HCT116 (cell line): ENCODE data around the gene CYP2A13. TPM values are rescaled to one million over a fixed set of nuclear protein-coding genes. Genes with fewer than 3 reads are reported as not detected.
"Not testable (repeated sequence)": the region's sequence is repeated elsewhere in the genome, so short reads cannot be mapped to it uniquely, and the experiment has no call there.

Experiments used
- ATAC-seq: fragments of 200-7000 bp; cut with Tn5 transposase; 2 replicates; pipeline ENCODE4 v1.9.1; 2020; ENCODE audit warnings: mild to moderate bottlenecking, moderate library complexity
- BruUV-seq: library from RNA; stranded (reverse); fragments of 400-500 nt; replicated peaks from 2 replicates; lab custom pipeline; 2021; lab: Mats Ljungman, UMichigan
- CTCF ChIA-PET: fragments of 300-600 bp; sonication (Branson Sonifier 250); formaldehyde crosslinking; loops from one replicate; lab custom pipeline; 2021; ENCODE audit warnings: antibody characterized with exemption; lab: Charles Lee
- POLR2A ChIA-PET: fragments of 300-600, 350-600 bp; sonication (Branson Sonifier 250); formaldehyde crosslinking; loops from one replicate; lab custom pipeline; 2021; ENCODE audit warnings: antibody characterized with exemption; lab: Charles Lee
- RAD21 ChIA-PET, 2 experiments: fragments of 300-600 bp; sonication (Branson Sonifier 250); formaldehyde crosslinking; loops; one replicate each; lab custom pipeline; 2023; ENCODE audit warnings: low total read pairs in 2 of 2; ENCODE audit not compliant: uncharacterized antibody in 2 of 2, unreplicated experiment in 2 of 2, low non-redundant PET in 1 of 2; lab: Charles Lee
- DNase-seq: peaks from one replicate; pipeline ENCODE4 v3.0.0-alpha.2; 2010; ENCODE audit warnings: low read depth, low spot score
- H2AFZ ChIP-seq: fragments of 200-600 bp; shearing (Covaris generic), sonication (generic); 2 replicates; pipeline ENCODE4 v1.6.1; 2017; ENCODE audit warnings: low read depth, mixed run types, mixed read lengths, antibody characterized with exemption, low read length; ENCODE audit not compliant: poor library complexity, severe bottlenecking
- H3K27ac ChIP-seq: 2 replicates; pipeline ENCODE4 v1.5.1; 2012; ENCODE audit warnings: low read depth, low read length
- H3K27me3 ChIP-seq: fragments of 200-600 bp; sonication (generic); 2 replicates; pipeline ENCODE4 v1.6.1; 2016; ENCODE audit warnings: mixed run types, low read length, mixed read lengths; ENCODE audit not compliant: insufficient read depth
- H3K36me3 ChIP-seq, 2 experiments: fragments of 200-500 bp in 1 of 2; fragments of 200-600 bp in 1 of 2; sonication (Bioruptor generic) in 1 of 2; sonication (generic) in 1 of 2; 2 replicates each; pipeline versions ENCODE4 v1.5.1 to v1.6.1; 2014 to 2016; ENCODE audit warnings: low read length in 2 of 2, inconsistent platforms in 1 of 2, mixed read lengths in 1 of 2, mixed run types in 1 of 2; ENCODE audit not compliant: insufficient read depth in 2 of 2, control insufficient read depth in 1 of 2
- H3K4me1 ChIP-seq, 2 experiments: fragments of 200-600 bp in 1 of 2; sonication (generic) in 1 of 2; 2 replicates each; pipeline versions ENCODE4 v1.5.1 to v1.6.1; 2012 to 2017; ENCODE audit warnings: low read length in 2 of 2, inconsistent platforms in 1 of 2, mild to moderate bottlenecking in 1 of 2, mixed read lengths in 1 of 2, mixed run types in 1 of 2, moderate library complexity in 1 of 2; ENCODE audit not compliant: insufficient read depth in 2 of 2, control insufficient read depth in 1 of 2
- H3K4me2 ChIP-seq: fragments of 200-600 bp; sonication (generic); 2 replicates; pipeline ENCODE4 v1.6.1; 2017; ENCODE audit warnings: mixed run types, low read length, mixed read lengths
- H3K4me3 ChIP-seq, 2 experiments: fragments of 200-600 bp in 1 of 2; sonication (generic) in 1 of 2; replicated peaks in 1 of 2; 2 replicates each; pipeline ENCODE4 v1.5.1; 2011 to 2016; ENCODE audit warnings: low read length in 2 of 2, control low read depth in 1 of 2, low read depth in 1 of 2, mild to moderate bottlenecking in 1 of 2, mixed read lengths in 1 of 2, mixed run types in 1 of 2
- H3K79me2 ChIP-seq: fragments of 200-600 bp; sonication (generic); 2 replicates; pipeline ENCODE4 v1.6.1; 2017; ENCODE audit warnings: mild to moderate bottlenecking, mixed run types, low read length, moderate library complexity, mixed read lengths; ENCODE audit not compliant: insufficient read depth
- H3K9ac ChIP-seq: fragments of 200-600 bp; sonication (generic); 2 replicates; pipeline ENCODE4 v1.6.1; 2016; ENCODE audit warnings: low read length, mixed read lengths
- H3K9me2 ChIP-seq: fragments of 200-600 bp; sonication (generic), shearing (Covaris generic); 2 replicates; pipeline ENCODE4 v1.6.1; 2017; ENCODE audit warnings: mixed run types, mild to moderate bottlenecking, moderate library complexity; ENCODE audit not compliant: insufficient read depth
- H3K9me3 ChIP-seq, 2 experiments: fragments of 200-500 bp in 1 of 2; fragments of 200-600 bp in 1 of 2; sonication (Bioruptor generic) in 1 of 2; sonication (generic) in 1 of 2; 2 replicates each; pipeline ENCODE4 v1.6.1; 2014 to 2017; ENCODE audit warnings: low read length in 2 of 2, mixed read lengths in 2 of 2, inconsistent platforms in 1 of 2, low read depth in 1 of 2, mild to moderate bottlenecking in 1 of 2, mixed run types in 1 of 2, moderate library complexity in 1 of 2; ENCODE audit not compliant: control insufficient read depth in 1 of 2, insufficient read depth in 1 of 2
- H4K20me1 ChIP-seq: fragments of 200-600 bp; sonication (generic), shearing (Covaris generic); 2 replicates; pipeline ENCODE4 v1.6.1; 2017; ENCODE audit warnings: mixed run types, mild to moderate bottlenecking, moderate library complexity; ENCODE audit not compliant: insufficient read depth
- ATF3 ChIP-seq: IDR thresholded peaks from 2 replicates; pipeline ENCODE4 v1.6.1; 2012
- CEBPB ChIP-seq: IDR thresholded peaks from 2 replicates; pipeline ENCODE4 v1.6.1; 2012; ENCODE audit warnings: low read depth
- CTCF ChIP-seq, 3 experiments: fragments of 200-600 bp in 1 of 3; sonication (generic) in 1 of 3; IDR thresholded peaks in 2 of 3; conservative IDR thresholded peaks in 1 of 3; 2 replicates each; pipeline ENCODE4 v1.5.1; 2012 to 2017; ENCODE audit warnings: low read depth in 2 of 3, low read length in 2 of 3, antibody characterized with exemption in 1 of 3, borderline replicate concordance in 1 of 3, control low read depth in 1 of 3, mild to moderate bottlenecking in 1 of 3, mixed read lengths in 1 of 3, mixed run types in 1 of 3, moderate library complexity in 1 of 3; ENCODE audit not compliant: insufficient read depth in 1 of 3
- EZH2 ChIP-seq: fragments of 200-600 bp; sonication (generic); IDR thresholded peaks from 2 replicates; pipeline ENCODE4 v1.6.1; 2017; ENCODE audit warnings: antibody characterized with exemption, mixed run types
- EZH2phosphoT487 ChIP-seq: fragments of 200-600 bp; IDR thresholded peaks from 2 replicates; pipeline ENCODE4 v1.6.1; 2018; ENCODE audit warnings: antibody characterized with exemption, borderline replicate concordance
- MAX ChIP-seq: IDR thresholded peaks from 2 replicates; pipeline ENCODE4 v1.6.1; 2012
- POLR2A ChIP-seq: IDR thresholded peaks from 2 replicates; pipeline ENCODE4 v1.7.0; 2011; ENCODE audit warnings: borderline replicate concordance; ENCODE audit not compliant: insufficient read depth, insufficient read length; ENCODE audit errors: extremely low read depth
- POLR2AphosphoS5 ChIP-seq: IDR thresholded peaks from 2 replicates; pipeline ENCODE4 v1.6.1; 2011; ENCODE audit warnings: mild to moderate bottlenecking, low read depth, low read length, moderate library complexity
- RAD21 ChIP-seq: IDR thresholded peaks from 2 replicates; pipeline ENCODE4 v1.6.1; 2012; ENCODE audit warnings: low read depth, mild to moderate bottlenecking
- REST ChIP-seq: IDR thresholded peaks from 2 replicates; pipeline ENCODE4 v1.6.1; 2012; ENCODE audit warnings: low read depth
- SIN3A ChIP-seq: IDR thresholded peaks from 2 replicates; pipeline ENCODE4 v1.6.1; 2012; ENCODE audit warnings: low read depth
- TCF7L2 ChIP-seq: IDR thresholded peaks from 2 replicates; pipeline ENCODE4 v1.7.0; 2011; ENCODE audit warnings: borderline replicate concordance, inconsistent platforms; ENCODE audit not compliant: insufficient read depth, insufficient read length; ENCODE audit errors: extremely low read depth
- YY1 ChIP-seq: IDR thresholded peaks from 2 replicates; pipeline ENCODE4 v1.6.1; 2011; ENCODE audit warnings: low read length, low read depth, moderate library complexity, mild to moderate bottlenecking; ENCODE audit not compliant: insufficient replicate concordance; ENCODE audit errors: extremely low read depth
- ZFX ChIP-seq: fragments of 450-650 bp; IDR thresholded peaks from 2 replicates; pipeline ENCODE4 v1.6.1; 2017
- ZNF274 ChIP-seq: fragments of 200-500 bp; sonication (Bioruptor generic); IDR thresholded peaks from 2 replicates; pipeline ENCODE4 v1.6.1; 2014; ENCODE audit warnings: mild to moderate bottlenecking, low read depth, low read length, inconsistent platforms
- intact Hi-C: fragments of 100-400 bp; cut with micrococcal nuclease; formaldehyde crosslinking; loops from 2 replicates; pipeline ENCODE4 v1.10.0; 2022
- total RNA-seq: library from RNA; stranded (reverse); gene quantifications from one replicate; pipeline ENCODE4 v1.2.1, GENCODE V29; 2021; ENCODE audit not compliant: unreplicated experiment

Gene CYP2A13
- total RNA-seq, 1 experiment from 2014 or later: not detected

GRCh38 chr19:41098762-41099161 lies 10.5 kb downstream of the CYP2A13 start:
- no TSS peak for BruUV-seq
- intact Hi-C loops: no loop called here
- no peaks in the 10 kb centered on the region for H3K36me3 ChIP-seq
- no peaks in the 10 kb centered on the region for H4K20me1 ChIP-seq
- H3K9me3 ChIP-seq: no peaks in the 10 kb centered on the region
- no peaks in the 10 kb centered on the region for H3K27me3 ChIP-seq
- H3K9ac ChIP-seq: no peak overlapping the region
- no peak overlapping the region for H2AFZ ChIP-seq
- TF ChIP-seq CTCF (IDR thresholded peaks at IDR 0.05 in 2 of 3, conservative IDR thresholded peaks at IDR 0.05 in 1 of 3; ENCODE audit: borderline replicate concordance in 1 of 3, insufficient read depth in 1 of 3, low read depth in 2 of 3, low read length in 2 of 3) (no peak), ZFX (no peak), REST (no peak), RAD21 (no peak), POLR2A (no peak), TCF7L2 (no peak), CEBPB (no peak), EZH2phosphoT487 (no peak), YY1 (no peak), ATF3 (no peak), MAX (no peak), EZH2 (no peak), SIN3A (no peak), POLR2AphosphoS5 (no peak), ZNF274 (no peak)
- POLR2A ChIA-PET: no interaction called here
- H3K4me3 ChIP-seq: no peak overlapping the region
- CTCF ChIA-PET: interaction anchor here (1.1 kb wide), 1 partner anchor 98 kb away, joined by 3 read pairs; no protein-coding TSS in a partner anchor
- RAD21 ChIA-PET: no interaction called here
- ATAC-seq: no peak
- no peak for DNase-seq
- no peak overlapping the region for H3K4me2 ChIP-seq
- H3K4me1 ChIP-seq: no peaks in the 10 kb centered on the region
- H3K27ac ChIP-seq: no peak overlapping the region
- no peaks in the 10 kb centered on the region for H3K79me2 ChIP-seq
- H3K9me2 ChIP-seq: no peaks in the 10 kb centered on the region

- H4K20me1 ChIP-seq, H3K9me2 ChIP-seq, H3K4me3 ChIP-seq, intact Hi-C loops, H2AFZ ChIP-seq, H3K4me2 ChIP-seq, H3K27ac ChIP-seq, CTCF ChIA-PET, H3K9ac ChIP-seq, H3K27me3 ChIP-seq, H3K9me3 ChIP-seq, RAD21 ChIA-PET, ATAC-seq, POLR2A ChIA-PET, H3K36me3 ChIP-seq, DNase-seq, H3K4me1 ChIP-seq, BruUV-seq, H3K79me2 ChIP-seq: not testable (repeated sequence)
These were observed 14.0 kb downstream of the CYP2A13 start for GRCh38 chr19:41102210-41102609.
